Measurements from ENCODE around the gene SPACA9. TPM values are rescaled to one million over a fixed set of nuclear protein-coding genes. Genes with fewer than 3 reads are reported as not detected.
A peak's percentile ranks its signal among the peaks of the same experiment; 100 is the strongest.

Gene SPACA9
- polyA plus RNA-seq, 3 donors: 0.28 to 0.95 (median 0.57) TPM

DNA sequence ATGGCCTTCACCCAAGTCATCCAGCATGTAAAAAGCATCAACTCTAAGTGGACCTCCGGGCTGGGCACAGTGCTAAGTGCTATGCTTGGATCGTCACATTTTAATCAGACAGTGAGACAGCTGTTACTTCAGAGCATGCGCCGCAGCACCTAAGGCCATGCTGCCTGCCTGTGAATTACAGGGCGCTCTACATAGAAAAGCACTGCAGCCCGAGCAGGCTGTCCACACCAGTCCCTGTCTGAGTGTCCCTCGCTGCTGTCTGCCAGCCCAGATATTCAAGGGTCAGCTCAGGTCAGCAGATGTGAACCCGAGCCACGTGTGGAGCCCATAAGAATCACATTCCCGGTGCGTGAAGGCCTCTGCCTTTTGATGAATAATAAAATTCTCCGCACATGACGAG, 37.7 kb upstream of the SPACA9 start:
- Histone ChIP-seq H3K4me2 (replicated peaks; ENCODE audit: extremely low read depth, low read length, poor library complexity, severe bottlenecking) (no peak overlapping the region), H3K27me3 (ENCODE audit: control insufficient read depth in 2 of 2, insufficient read depth in 2 of 2, low read length in 2 of 2) (no peaks in the 10 kb centered on the region), H3K4me1 (ENCODE audit: control insufficient read depth in 1 of 2, insufficient read depth in 2 of 2, low read length in 2 of 2) (no peaks in the 10 kb centered on the region), H3K9me3 (replicated peaks in 1 of 2; ENCODE audit: control insufficient read depth in 1 of 2, insufficient read depth in 1 of 2, low read length in 2 of 2) (no peaks in the 10 kb centered on the region), H3K27ac (ENCODE audit: low read depth in 1 of 2, low read length in 2 of 2) (no peak overlapping the region), H2AFZ (ENCODE audit: insufficient read depth, low read depth, low read length, poor library complexity, severe bottlenecking) (no peak overlapping the region), H3K36me3 (replicated peaks in 1 of 2; ENCODE audit: control insufficient read depth in 1 of 2, insufficient read depth in 2 of 2, low read length in 2 of 2) (no peaks in the 10 kb centered on the region), H3K79me2 (ENCODE audit: insufficient read depth, low read length) (no peaks in the 10 kb centered on the region), H4K20me1 (ENCODE audit: insufficient read depth, low read length) (no peaks in the 10 kb centered on the region), H3K4me3 (replicated peaks in 1 of 3; ENCODE audit: low read depth in 2 of 3, low read length in 3 of 3) (no peak overlapping the region), H3K9ac (ENCODE audit: insufficient read depth, low read length, poor library complexity, severe bottlenecking) (no peak overlapping the region)
- TF ChIP-seq CTCF (IDR thresholded peaks at IDR 0.05): no peak
- no peak for DNase-seq
- H3K27me3 Mint-ChIP-seq (ENCODE audit: low read depth in 3 of 3): no peaks in the 10 kb centered on the region
- no peaks in the 10 kb centered on the region for H3K36me3 Mint-ChIP-seq
- no peak overlapping the region for H3K27ac Mint-ChIP-seq
- intact Hi-C loops (cut with micrococcal nuclease): no loop called here
- peaks cover 0 to 2% (median 0%) of the 10 kb centered on the region in 7 donors for H3K9me3 Mint-ChIP-seq
- no peak overlapping the region for H3K4me3 Mint-ChIP-seq
- no peaks in the 10 kb centered on the region for H3K4me1 Mint-ChIP-seq
- 93% methylated on average over 11 of the region's 13 CpGs for WGBS (ENCODE audit: insufficient coverage)

- H3K27me3 ChIP-seq (ENCODE audit: control insufficient read depth in 2 of 2, insufficient read depth in 2 of 2, low read length in 2 of 2): no peaks in the 10 kb centered on the region
- WGBS (ENCODE audit: insufficient coverage): 97% methylated on average over 3 of the region's 5 CpGs
- H3K4me2 ChIP-seq (replicated peaks; ENCODE audit: extremely low read depth, low read length, poor library complexity, severe bottlenecking): no peak overlapping the region
- Mint-ChIP-seq H3K27ac (peak overlapping the region in 1 of 7 donors; percentile 33), H3K4me3 (no peak overlapping the region), H3K4me1 (no peaks in the 10 kb centered on the region), H3K27me3 (ENCODE audit: low read depth in 3 of 3) (no peaks in the 10 kb centered on the region), H3K36me3 (no peaks in the 10 kb centered on the region), H3K9me3 (peaks cover 0 to 2% (median 0%) of the 10 kb centered on the region in 7 donors)
- H3K9me3 ChIP-seq (replicated peaks in 1 of 2; ENCODE audit: control insufficient read depth in 1 of 2, insufficient read depth in 1 of 2, low read length in 2 of 2): no peaks in the 10 kb centered on the region
- no peak for TF ChIP-seq CTCF (IDR thresholded peaks at IDR 0.05)
- intact Hi-C loops (cut with micrococcal nuclease): no loop called here
- no peaks in the 10 kb centered on the region for H3K4me1 ChIP-seq (ENCODE audit: control insufficient read depth in 1 of 2, insufficient read depth in 2 of 2, low read length in 2 of 2)
- H4K20me1 ChIP-seq (ENCODE audit: insufficient read depth, low read length): no peaks in the 10 kb centered on the region
- no peak overlapping the region for H2AFZ ChIP-seq (ENCODE audit: insufficient read depth, low read depth, low read length, poor library complexity, severe bottlenecking)
- no peak overlapping the region for H3K9ac ChIP-seq (ENCODE audit: insufficient read depth, low read length, poor library complexity, severe bottlenecking)
- no peak for DNase-seq
- no peaks in the 10 kb centered on the region for H3K36me3 ChIP-seq (replicated peaks in 1 of 2; ENCODE audit: control insufficient read depth in 1 of 2, insufficient read depth in 2 of 2, low read length in 2 of 2)
- no peak overlapping the region for H3K4me3 ChIP-seq (replicated peaks in 1 of 3; ENCODE audit: low read depth in 2 of 3, low read length in 3 of 3)
- H3K27ac ChIP-seq (ENCODE audit: low read depth in 1 of 2, low read length in 2 of 2): no peak overlapping the region
- H3K79me2 ChIP-seq (ENCODE audit: insufficient read depth, low read length): no peaks in the 10 kb centered on the region
Observed at GRCh38 chr9:132842124-132843044, 36.3 kb upstream of the SPACA9 start.
